ENCODE results near the gene OPRL1. TPM values are rescaled to one million over a fixed set of nuclear protein-coding genes. Genes with fewer than 3 reads are reported as not detected.

Gene OPRL1
- polyA plus RNA-seq, 1 of the 3 experiments (the other 2 are of a cell fraction), result 1.8 TPM

GRCh38 chr20:64074963-64075362 lies 4.9 kb upstream of the OPRL1 start (continued):
- TF ChIP-seq USF2 (IDR thresholded peaks at IDR 0.05; ENCODE audit: borderline replicate concordance, low read depth, low read length) (no peak), CHD2 (IDR thresholded peaks at IDR 0.05; ENCODE audit: low read length, partially characterized antibody) (no peak)

- TF ChIP-seq EP300 (IDR thresholded peaks at IDR 0.05; ENCODE audit: borderline replicate concordance in 1 of 2, low read depth in 1 of 2, low read length in 1 of 2) (no peak), EZH2phosphoT487 (IDR thresholded peaks at IDR 0.05; ENCODE audit: borderline replicate concordance, low read depth) (no peak), PBX3 (IDR thresholded peaks at IDR 0.05) (no peak), FOXM1 (IDR thresholded peaks at IDR 0.05; ENCODE audit: low read depth) (no peak), ZBTB33 (IDR thresholded peaks at IDR 0.05; ENCODE audit: borderline replicate concordance, low read depth) (no peak), FOSL2 (IDR thresholded peaks at IDR 0.05; ENCODE audit: borderline replicate concordance, low read depth) (no peak), JUND (IDR thresholded peaks at IDR 0.05) (no peak), ELF1 (IDR thresholded peaks at IDR 0.05) (no peak), RFX5 (IDR thresholded peaks at IDR 0.05; ENCODE audit: low read length) (no peak), CHD2 (IDR thresholded peaks at IDR 0.05; ENCODE audit: low read length, partially characterized antibody) (no peak), USF1 (IDR thresholded peaks at IDR 0.05; ENCODE audit: borderline replicate concordance, low read depth) (no peak), MAX (IDR thresholded peaks at IDR 0.05; ENCODE audit: low read depth) (no peak), GATA2 (CRISPR knock-in tag; IDR thresholded peaks at IDR 0.05) (no peak), POLR2AphosphoS5 (IDR thresholded peaks at IDR 0.05; ENCODE audit: low read depth, low read length) (no peak), YY1 (IDR thresholded peaks at IDR 0.05; ENCODE audit: low read depth) (no peak), NFIC (IDR thresholded peaks at IDR 0.05; ENCODE audit: borderline replicate concordance) (no peak)
- Histone ChIP-seq H3K9me3 (no peaks in the 10 kb centered on the region), H3K9me2 (no peaks in the 10 kb centered on the region), H3K36me3 (replicated peaks in 1 of 2; ENCODE audit: control insufficient read depth in 1 of 2, insufficient read depth in 2 of 2, low read length in 1 of 2) (peaks cover 0 to 17% of the 10 kb centered on the region in 2 experiments), H2AFZ (ENCODE audit: low read depth) (no peak overlapping the region), H3K27ac (ENCODE audit: low read depth in 2 of 2, low read length in 1 of 2) (no peak overlapping the region), H3K4me2 (no peak overlapping the region), H3K4me1 (ENCODE audit: control insufficient read depth in 1 of 2, insufficient read depth in 2 of 2, low read depth in 1 of 2, low read length in 1 of 2) (peaks cover 13 to 17% of the 10 kb centered on the region in 2 experiments; a peak in 3 of 4 replicates), H3K9ac (no peak overlapping the region), H3K4me3 (ENCODE audit: low read depth in 2 of 2, low read length in 1 of 2) (no peak overlapping the region), H4K20me1 (ENCODE audit: insufficient read depth) (no peaks in the 10 kb centered on the region), H3F3A (replicated peaks; ENCODE audit: insufficient read depth) (peaks cover 8% of the 10 kb centered on the region), H3K27me3 (ENCODE audit: insufficient read depth) (no peaks in the 10 kb centered on the region), H3K79me2 (ENCODE audit: insufficient read depth) (no peaks in the 10 kb centered on the region)
- WGBS (ENCODE audit: low lambda C conversion rate), result 90% methylated on average over 12 of the region's 12 CpGs
- POLR2A ChIA-PET, result interaction anchor here (1.8 kb wide), 1 partner anchor 13 kb away, joined by 4 read pairs; the partner anchor contains the start of gene TCEA2
- CTCF ChIA-PET, result interaction anchor here (1.7 to 12.9 kb wide), 2 partner anchors 18 to 40 kb away, joined by 6 to 252 read pairs; partner anchors contain the start of gene NPBWR2
- DNase-seq, result no peak
These were observed 4.3 kb upstream of the OPRL1 start for GRCh38 chr20:64075556-64075955.
